ENCODE data around the gene KLF17.

GRCh38 chr1:44170281-44170823 is 51.7 kb downstream of the KLF17 start:
- no peak for TF ChIP-seq EZH2 (IDR thresholded peaks at IDR 0.05)
- no peak for TF ChIP-seq POLR2AphosphoS5 (IDR thresholded peaks at IDR 0.05; ENCODE audit: borderline replicate concordance, low read depth, low read length)
- no peak for TF ChIP-seq FOXP2 (optimal IDR thresholded peaks at IDR 0.05; ENCODE audit: control extremely low read depth, extremely low read length, insufficient read depth)

All from SK-N-MC (cell line).